Measurements from ENCODE around the gene RAB7A. TPM values are rescaled to one million over a fixed set of nuclear protein-coding genes. Genes with fewer than 3 reads are reported as not detected.
"Not testable (repeated sequence)": the region's sequence is repeated elsewhere in the genome, so short reads cannot be mapped to it uniquely, and the experiment has no call there.

The RAB7A gene
- total RNA-seq, 1 donor from 2014 or later = 122 TPM

- intact Hi-C loops (cut with DNase I) = no loop called here
- Histone ChIP-seq H3K4me1 (no peaks in the 10 kb centered on the region), H3K4me3 (no peak overlapping the region), H3K27ac (no peak overlapping the region), H3K36me3 (no peaks in the 10 kb centered on the region), H3K9me3 (no peaks in the 10 kb centered on the region), H3K27me3 (no peaks in the 10 kb centered on the region)
- no peak for DNase-seq (ENCODE audit: extremely low spot score in 2 of 2)
- no peak for TF ChIP-seq POLR2AphosphoS5 (IDR thresholded peaks at IDR 0.05; ENCODE audit: insufficient read depth in 1 of 2, low read depth in 1 of 2)
- TF ChIP-seq, protein P1, sequence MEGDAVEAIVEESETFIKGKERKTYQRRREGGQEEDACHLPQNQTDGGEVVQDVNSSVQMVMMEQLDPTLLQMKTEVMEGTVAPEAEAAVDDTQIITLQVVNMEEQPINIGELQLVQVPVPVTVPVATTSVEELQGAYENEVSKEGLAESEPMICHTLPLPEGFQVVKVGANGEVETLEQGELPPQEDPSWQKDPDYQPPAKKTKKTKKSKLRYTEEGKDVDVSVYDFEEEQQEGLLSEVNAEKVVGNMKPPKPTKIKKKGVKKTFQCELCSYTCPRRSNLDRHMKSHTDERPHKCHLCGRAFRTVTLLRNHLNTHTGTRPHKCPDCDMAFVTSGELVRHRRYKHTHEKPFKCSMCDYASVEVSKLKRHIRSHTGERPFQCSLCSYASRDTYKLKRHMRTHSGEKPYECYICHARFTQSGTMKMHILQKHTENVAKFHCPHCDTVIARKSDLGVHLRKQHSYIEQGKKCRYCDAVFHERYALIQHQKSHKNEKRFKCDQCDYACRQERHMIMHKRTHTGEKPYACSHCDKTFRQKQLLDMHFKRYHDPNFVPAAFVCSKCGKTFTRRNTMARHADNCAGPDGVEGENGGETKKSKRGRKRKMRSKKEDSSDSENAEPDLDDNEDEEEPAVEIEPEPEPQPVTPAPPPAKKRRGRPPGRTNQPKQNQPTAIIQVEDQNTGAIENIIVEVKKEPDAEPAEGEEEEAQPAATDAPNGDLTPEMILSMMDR (IDR thresholded peaks at IDR 0.05) = no peak
- TF ChIP-seq POLR2A (IDR thresholded peaks at IDR 0.05) = no peak
Observed at GRCh38 chr3:128824132-128824850, 98.3 kb downstream of the RAB7A start.

DNA sequence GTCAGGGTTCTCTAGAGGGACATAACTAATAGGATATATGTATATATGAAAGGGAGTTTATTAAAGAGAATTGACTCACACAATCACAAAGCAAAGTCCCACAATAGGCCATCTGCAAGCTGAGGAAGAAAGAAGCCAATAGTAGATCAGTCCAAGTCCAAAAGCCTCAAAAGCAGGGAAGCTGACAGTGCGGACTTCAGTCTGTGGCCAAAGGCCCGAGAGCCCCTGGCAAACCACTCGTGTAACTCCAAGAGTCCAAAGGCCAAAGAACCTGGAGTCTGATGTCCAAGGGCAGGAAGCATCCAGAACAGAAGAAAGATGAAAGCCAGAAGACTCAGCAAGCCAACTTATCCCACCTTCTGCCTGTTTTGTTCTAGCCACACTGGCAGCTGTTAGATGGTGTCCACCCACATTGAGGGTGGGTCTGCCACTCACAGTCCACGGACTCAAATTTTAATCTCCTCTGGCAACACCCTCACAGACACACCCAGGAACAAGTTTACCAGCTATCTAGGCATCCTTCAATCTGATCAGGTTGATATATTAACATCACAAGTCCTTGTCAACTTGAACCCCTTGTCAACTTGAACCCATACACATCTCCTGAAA is 99.2 kb downstream of the RAB7A start:
- intact Hi-C loops (cut with DNase I) = no loop called here
- H3K4me3 ChIP-seq = no peak overlapping the region
- DNase-seq (ENCODE audit: extremely low spot score in 2 of 2) = no peak
- H3K27ac ChIP-seq = no peak overlapping the region
- no peaks in the 10 kb centered on the region for H3K27me3 ChIP-seq
- H3K36me3 ChIP-seq = no peaks in the 10 kb centered on the region
- H3K9me3 ChIP-seq = no peaks in the 10 kb centered on the region
- no peaks in the 10 kb centered on the region for H3K4me1 ChIP-seq
- TF ChIP-seq, protein P1 (IDR thresholded peaks at IDR 0.05) = no peak
- no peak for TF ChIP-seq POLR2A (IDR thresholded peaks at IDR 0.05)
- TF ChIP-seq POLR2AphosphoS5 (IDR thresholded peaks at IDR 0.05; ENCODE audit: insufficient read depth in 1 of 2, low read depth in 1 of 2) = no peak

DNA sequence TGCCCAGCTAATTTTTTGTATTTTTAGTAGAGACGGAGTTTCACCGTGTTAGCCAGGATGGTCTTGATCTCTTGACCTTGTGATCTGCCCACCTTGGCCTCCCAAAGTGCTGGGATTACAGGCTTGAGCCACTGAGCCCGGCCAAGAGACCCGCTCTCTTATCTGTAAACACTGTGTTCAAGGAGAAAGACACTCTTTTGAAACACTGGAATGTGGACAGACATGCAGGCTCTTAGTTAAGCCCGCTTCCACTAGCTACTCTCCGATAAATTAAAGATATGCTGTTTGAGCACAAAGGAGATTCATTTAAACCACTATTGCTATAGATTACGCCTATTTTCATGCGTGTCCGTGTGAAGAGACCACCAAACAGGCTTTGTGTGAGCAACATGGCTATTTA is 103.1 kb downstream of the RAB7A start:
- DNase-seq (ENCODE audit: extremely low spot score in 2 of 2); H3K27me3 ChIP-seq; intact Hi-C loops (cut with DNase I); H3K4me1 ChIP-seq; H3K27ac ChIP-seq; H3K4me3 ChIP-seq; H3K9me3 ChIP-seq; H3K36me3 ChIP-seq: not testable (repeated sequence)

- H3K27me3 ChIP-seq; H3K4me1 ChIP-seq; H3K36me3 ChIP-seq; H3K27ac ChIP-seq; intact Hi-C loops (cut with DNase I); DNase-seq (ENCODE audit: extremely low spot score in 2 of 2); H3K9me3 ChIP-seq; H3K4me3 ChIP-seq: not testable (repeated sequence)
Observed at GRCh38 chr3:128829925-128830625, 104.1 kb downstream of the RAB7A start.

DNA sequence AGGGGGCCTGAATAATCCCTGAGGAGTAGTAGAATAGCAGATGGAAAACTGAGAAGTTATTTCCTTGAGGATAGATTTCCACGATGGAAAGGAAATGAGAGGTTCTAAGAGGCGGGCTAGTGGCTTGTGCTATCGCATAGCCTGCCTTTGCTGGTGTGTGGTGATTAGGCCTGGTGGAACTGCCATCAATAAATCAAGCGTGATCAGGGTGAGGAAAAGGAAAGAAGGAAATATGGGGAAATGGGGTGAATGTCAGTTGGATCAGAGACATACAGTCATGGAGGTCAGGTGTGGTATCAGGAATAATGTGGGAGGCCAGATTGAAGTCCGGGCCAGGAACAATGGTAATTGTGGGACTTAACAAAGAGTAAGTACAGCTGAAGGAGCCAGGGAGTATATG is 104.8 kb downstream of the RAB7A start:
- H3K27ac ChIP-seq; H3K4me3 ChIP-seq; DNase-seq (ENCODE audit: extremely low spot score in 2 of 2); H3K27me3 ChIP-seq; intact Hi-C loops (cut with DNase I); H3K9me3 ChIP-seq; H3K36me3 ChIP-seq; H3K4me1 ChIP-seq: not testable (repeated sequence)

GRCh38 chr3:128832979-128833378 is 107.0 kb downstream of the RAB7A start:
- intact Hi-C loops (cut with DNase I); H3K36me3 ChIP-seq; H3K4me1 ChIP-seq; H3K27ac ChIP-seq; H3K27me3 ChIP-seq; H3K4me3 ChIP-seq; DNase-seq (ENCODE audit: extremely low spot score in 2 of 2); H3K9me3 ChIP-seq: not testable (repeated sequence)

DNA sequence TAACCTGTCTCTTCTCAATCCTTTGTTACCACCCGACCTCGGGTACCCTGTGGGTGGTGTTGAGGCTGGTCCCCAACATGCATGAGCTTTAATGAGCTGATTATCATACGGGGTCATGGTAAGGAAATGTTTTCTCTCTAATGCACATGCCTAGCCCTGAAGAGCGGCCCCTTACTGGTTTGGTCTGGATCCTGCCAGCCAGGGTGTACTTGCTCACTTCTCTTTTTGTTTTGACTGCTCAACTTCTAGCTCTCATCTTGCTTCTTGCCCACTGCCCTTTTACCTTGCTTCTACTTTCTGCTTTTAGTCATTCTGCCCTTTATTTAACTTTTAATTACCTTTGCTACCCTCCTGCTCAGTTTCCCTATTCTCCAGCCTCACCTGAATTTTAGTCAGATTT is 109.1 kb downstream of the RAB7A start:
- no peak for TF ChIP-seq POLR2AphosphoS5 (IDR thresholded peaks at IDR 0.05; ENCODE audit: insufficient read depth in 1 of 2, low read depth in 1 of 2)
- TF ChIP-seq POLR2A (IDR thresholded peaks at IDR 0.05) = no peak
- TF ChIP-seq, protein P1 (IDR thresholded peaks at IDR 0.05) = no peak
- H3K36me3 ChIP-seq = no peaks in the 10 kb centered on the region
- no peaks in the 10 kb centered on the region for H3K27me3 ChIP-seq
- H3K4me1 ChIP-seq = no peaks in the 10 kb centered on the region
- no peaks in the 10 kb centered on the region for H3K9me3 ChIP-seq
- no peak overlapping the region for H3K4me3 ChIP-seq
- no peak overlapping the region for H3K27ac ChIP-seq
- DNase-seq (ENCODE audit: extremely low spot score in 2 of 2) = no peak
- intact Hi-C loops (cut with DNase I) = no loop called here
